GM23338 (cell line): ENCODE measurements around the gene VMAC. TPM values are rescaled to one million over a fixed set of nuclear protein-coding genes. Genes with fewer than 3 reads are reported as not detected.

Experiments used
- ATAC-seq: fragments of 200-7000 bp; cut with Tn5 transposase; 3 replicates; pipeline ENCODE4 v1.9.1; 2020
- DNase-seq: peaks from one replicate; pipeline ENCODE4 v3.0.0-alpha.2; 2015; ENCODE audit warnings: low spot score
- H2AFZ ChIP-seq: fragments of 200-600 bp; sonication (generic); 2 replicates; pipeline ENCODE4 v1.8.0; 2016; ENCODE audit warnings: antibody characterized with exemption, mild to moderate bottlenecking, moderate library complexity
- H3F3A ChIP-seq: fragments of 200-600 bp; sonication (generic); replicated peaks from 2 replicates; pipeline ENCODE4 v1.8.0; 2017; ENCODE audit warnings: antibody characterized with exemption, mixed run types, low read depth
- H3K27ac ChIP-seq: fragments of 200-600 bp; sonication (generic); 2 replicates; pipeline ENCODE4 v1.6.1; 2016; ENCODE audit warnings: low read depth
- H3K27me3 ChIP-seq: fragments of 200-600 bp; sonication (generic); 2 replicates; pipeline ENCODE4 v1.8.0; 2016; ENCODE audit warnings: mild to moderate bottlenecking, mixed run types, moderate library complexity; ENCODE audit not compliant: insufficient read depth
- H3K36me3 ChIP-seq: fragments of 200-600 bp; sonication (generic); 2 replicates; pipeline ENCODE4 v1.8.0; 2016; ENCODE audit warnings: mild to moderate bottlenecking; ENCODE audit not compliant: insufficient read depth
- H3K4me1 ChIP-seq: fragments of 200-600 bp; sonication (generic); 2 replicates; pipeline ENCODE4 v1.8.0; 2016; ENCODE audit warnings: mild to moderate bottlenecking, moderate library complexity; ENCODE audit not compliant: insufficient read depth
- H3K4me2 ChIP-seq: fragments of 200-600 bp; sonication (generic); 2 replicates; pipeline ENCODE4 v1.7.1; 2017; ENCODE audit warnings: mixed run types
- H3K4me3 ChIP-seq: fragments of 200-600 bp; sonication (generic); 2 replicates; pipeline ENCODE4 v1.6.1; 2016; ENCODE audit warnings: mixed run types
- H3K79me2 ChIP-seq: fragments of 200-600 bp; sonication (generic); replicated peaks from 2 replicates; pipeline ENCODE4 v1.8.0; 2017; ENCODE audit warnings: mild to moderate bottlenecking; ENCODE audit not compliant: insufficient read depth
- H3K9me2 ChIP-seq: fragments of 200-600 bp; sonication (generic); 2 replicates; pipeline ENCODE4 v1.8.0; 2017; ENCODE audit not compliant: insufficient read depth
- H4K20me1 ChIP-seq: fragments of 200-600 bp; sonication (generic); replicated peaks from 2 replicates; pipeline ENCODE4 v1.8.0; 2017; ENCODE audit warnings: mild to moderate bottlenecking; ENCODE audit not compliant: insufficient read depth
- H3K27ac Mint-ChIP-seq: 2 replicates; pipeline ENCODE4 v1.8.0; 2020; ENCODE audit warnings: inconsistent platforms, mild to moderate bottlenecking, moderate library complexity, mixed read lengths
- H3K27me3 Mint-ChIP-seq: 3 replicates; pipeline ENCODE4 v1.8.0; 2022; ENCODE audit warnings: low read depth, mild to moderate bottlenecking, moderate library complexity, mixed read lengths, inconsistent platforms; ENCODE audit not compliant: insufficient read depth, poor library complexity
- H3K36me3 Mint-ChIP-seq: 3 replicates; pipeline ENCODE4 v1.8.0; 2021; ENCODE audit warnings: low read depth, mild to moderate bottlenecking, inconsistent platforms, moderate library complexity, mixed read lengths
- H3K4me1 Mint-ChIP-seq: 3 replicates; pipeline ENCODE4 v1.8.0; 2020; ENCODE audit warnings: mild to moderate bottlenecking, inconsistent platforms, mixed read lengths
- H3K4me3 Mint-ChIP-seq: 3 replicates; pipeline ENCODE4 v1.8.0; 2021; ENCODE audit warnings: moderate library complexity, mild to moderate bottlenecking, inconsistent platforms, mixed read lengths
- H3K9me3 Mint-ChIP-seq: 3 replicates; pipeline ENCODE4 v1.8.0; 2020; ENCODE audit warnings: moderate library complexity, mild to moderate bottlenecking, inconsistent platforms, mixed read lengths
- CREB1 ChIP-seq: fragments of 250-450 bp; sonication (Bioruptor Pico); IDR thresholded peaks from 2 replicates; pipeline ENCODE4 v1.5.0; 2020; ENCODE audit warnings: low read depth, mild to moderate bottlenecking, moderate library complexity
- CTCF ChIP-seq, 2 experiments: fragments of 200-600 bp in 1 of 2; sonication (generic) in 1 of 2; conservative IDR thresholded peaks; 2 replicates each; pipeline versions ENCODE4 v1.5.1 to v1.6.1; 2016 to 2017; ENCODE audit warnings: antibody characterized with exemption in 2 of 2, low read depth in 2 of 2, mild to moderate bottlenecking in 2 of 2, moderate library complexity in 1 of 2
- ETS1 ChIP-seq: IDR thresholded peaks from 2 replicates; pipeline ENCODE4 v1.6.1; 2016; ENCODE audit warnings: antibody characterized with exemption
- EZH2phosphoT487 ChIP-seq: fragments of 200-600 bp; sonication (generic); IDR thresholded peaks from one replicate; pipeline ENCODE4 v1.8.1; 2018; ENCODE audit warnings: antibody characterized with exemption; ENCODE audit not compliant: unreplicated experiment
- NANOG ChIP-seq: IDR thresholded peaks from 2 replicates; pipeline ENCODE4 v1.6.1; 2016; ENCODE audit warnings: antibody characterized with exemption, borderline replicate concordance
- POLR2AphosphoS5 ChIP-seq: IDR thresholded peaks from 2 replicates; pipeline ENCODE4 v1.6.1; 2016; ENCODE audit warnings: antibody characterized with exemption, low read depth
- REST ChIP-seq: IDR thresholded peaks from one replicate; pipeline ENCODE4 v1.6.1; 2018; ENCODE audit warnings: antibody characterized with exemption; ENCODE audit not compliant: unreplicated experiment
- ZNF114 ChIP-seq: fragments of 250-450 bp; sonication (Bioruptor Pico); IDR thresholded peaks from 2 replicates; pipeline ENCODE4 v1.5.0; 2020; ENCODE audit warnings: mild to moderate bottlenecking, moderate library complexity
- ZNF331 ChIP-seq: fragments of 250-450 bp; sonication (Bioruptor Pico); IDR thresholded peaks from 2 replicates; pipeline ENCODE4 v1.5.0; 2020; ENCODE audit warnings: low read depth, mild to moderate bottlenecking, moderate library complexity
- polyA plus RNA-seq: library from polyadenylated mRNA; unstranded; fragments of >200 nt; fragmentation: Nextera tagmentation; extraction: Ambion mirVana; gene quantifications from 2 replicates; pipeline ENCODE4 v1.2.1, GENCODE V29; 2016
- total RNA-seq: library from RNA; depleted of rRNA; stranded (reverse); fragments of >200 nt; shearing (Covaris generic); gene quantifications from 2 replicates; pipeline ENCODE4 v1.2.3, GENCODE V29; 2014

VMAC gene
- total and polyA plus RNA-seq, 2 experiments from 2014 or later: 0.79 to 3.7 TPM

- H2AFZ ChIP-seq: no peak overlapping the region
- Mint-ChIP-seq H3K9me3 (no peaks in the 10 kb centered on the region), H3K27me3 (peaks cover 10% of the 10 kb centered on the region), H3K27ac (no peak overlapping the region), H3K36me3 (peaks cover 6% of the 10 kb centered on the region), H3K4me1 (no peaks in the 10 kb centered on the region; the same call in 1 of the 3 replicates), H3K4me3 (no peak overlapping the region)
- H3F3A ChIP-seq: no peaks in the 10 kb centered on the region
- H3K27ac ChIP-seq: no peak overlapping the region
- H4K20me1 ChIP-seq: peaks cover 5% of the 10 kb centered on the region; the same call in 1 of the 2 replicates
- no peak overlapping the region for H3K4me3 ChIP-seq
- no peaks in the 10 kb centered on the region for H3K27me3 ChIP-seq
- TF ChIP-seq ETS1 (no peak), NANOG (no peak), ZNF331 (CRISPR knock-in tag) (no peak), POLR2AphosphoS5 (0 out of 2 replicates have a peak, but pooled peaks have one; percentile 6)
- no peak for ATAC-seq
- H3K4me2 ChIP-seq: no peak overlapping the region; the same call in 1 of the 2 replicates
- H3K9me2 ChIP-seq: no peaks in the 10 kb centered on the region
- H3K79me2 ChIP-seq: no peaks in the 10 kb centered on the region
- peaks cover 4% of the 10 kb centered on the region; the same call in 1 of the 2 replicates for H3K4me1 ChIP-seq
- DNase-seq: no peak
- no peaks in the 10 kb centered on the region for H3K36me3 ChIP-seq
Observed at GRCh38 chr19:5892772-5893275, 11.8 kb upstream of the VMAC start.

- no peak overlapping the region for H3K4me2 ChIP-seq
- no peak overlapping the region for H3K27ac ChIP-seq
- H3K79me2 ChIP-seq: peaks cover 4% of the 10 kb centered on the region; the same call in 1 of the 2 replicates
- H3K4me3 ChIP-seq: no peak overlapping the region
- Mint-ChIP-seq H3K9me3 (no peaks in the 10 kb centered on the region), H3K27ac (no peak overlapping the region), H3K27me3 (peaks cover 10% of the 10 kb centered on the region), H3K4me1 (no peaks in the 10 kb centered on the region; the same call in 1 of the 3 replicates), H3K4me3 (no peak overlapping the region), H3K36me3 (peaks cover 6% of the 10 kb centered on the region)
- DNase-seq: no peak
- H3K9me2 ChIP-seq: no peaks in the 10 kb centered on the region
- peaks cover 9% of the 10 kb centered on the region; the same call in 1 of the 2 replicates for H4K20me1 ChIP-seq
- H2AFZ ChIP-seq: no peak overlapping the region
- H3K4me1 ChIP-seq: peaks cover 4% of the 10 kb centered on the region; the same call in 1 of the 2 replicates
- no peaks in the 10 kb centered on the region for H3K36me3 ChIP-seq
- H3F3A ChIP-seq: no peaks in the 10 kb centered on the region
- no peaks in the 10 kb centered on the region for H3K27me3 ChIP-seq
- peak; percentile 15 for ATAC-seq
- TF ChIP-seq EZH2phosphoT487: no peak
- TF ChIP-seq ZNF331 (CRISPR knock-in tag): no peak
- no peak for TF ChIP-seq NANOG
- no peak for TF ChIP-seq CREB1 (CRISPR knock-in tag)
- no peak for TF ChIP-seq REST
- TF ChIP-seq ZNF114: no peak
- no peak for TF ChIP-seq CTCF (conservative IDR thresholded peaks at IDR 0.05; ENCODE audit: low read depth in 2 of 2)
Observed at GRCh38 chr19:5893296-5893903, 11.3 kb upstream of the VMAC start.
